OCI-LY3 (cell line): ENCODE data around the gene MACROD1.

Source experiments
- CTCF ChIP-seq: fragments of 200-600, 300-600 bp; sonication (generic); IDR thresholded peaks from 2 replicates; pipeline ENCODE4 v1.5.1; 2014; ENCODE audit warnings: antibody characterized with exemption, low read length, low read depth
- EZH2phosphoT487 ChIP-seq: fragments of 200-600 bp; shearing (Covaris generic); IDR thresholded peaks from 2 replicates; pipeline ENCODE4 v1.6.1; 2018; ENCODE audit warnings: antibody characterized with exemption, mixed run types, low read depth

- no peak for TF ChIP-seq EZH2phosphoT487
- TF ChIP-seq CTCF = no peak
Observed at GRCh38 chr11:64018310-64018709, 147.6 kb downstream of the MACROD1 start.
